ENCODE measurements around the gene CIDEB. TPM values are rescaled to one million over a fixed set of nuclear protein-coding genes. Genes with fewer than 3 reads are reported as not detected.

Gene CIDEB
- polyA plus RNA-seq, 3 donors: 36.4 to 126 (median 63.8) TPM

DNA sequence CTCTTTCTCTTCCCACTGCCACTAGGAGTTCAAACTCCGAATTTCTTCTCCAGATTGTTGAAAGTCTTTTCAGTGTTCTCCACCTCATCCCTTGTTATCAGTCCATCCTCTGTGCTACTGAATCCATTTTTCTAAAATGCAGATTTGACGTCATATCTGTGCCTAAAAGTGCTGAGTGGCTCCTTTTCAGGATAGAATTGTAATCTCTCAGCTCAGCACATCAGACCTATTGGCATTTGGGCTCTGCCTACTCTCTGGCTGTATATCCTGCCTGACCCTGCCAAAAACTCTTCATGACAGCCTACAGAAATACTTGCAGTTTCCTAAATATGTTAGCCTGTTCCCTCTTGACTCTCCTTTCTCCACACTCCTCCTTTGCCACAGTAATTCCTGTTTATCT, 35.3 kb downstream of the CIDEB start:
- H3K36me3 Mint-ChIP-seq: peaks cover 23 to 27% of the 10 kb centered on the region in 2 donors
- intact Hi-C loops (cut with micrococcal nuclease): no loop called here
- Histone ChIP-seq H3K4me2 (replicated peaks; ENCODE audit: extremely low read depth, low read length, poor library complexity, severe bottlenecking) (peak overlapping the region; percentile 85), H3K9ac (ENCODE audit: insufficient read depth, low read length, poor library complexity, severe bottlenecking) (no peak overlapping the region), H3K9me3 (replicated peaks in 1 of 2; ENCODE audit: control insufficient read depth in 1 of 2, insufficient read depth in 1 of 2, low read length in 2 of 2) (no peaks in the 10 kb centered on the region), H3K27ac (ENCODE audit: low read depth in 1 of 2, low read length in 2 of 2) (peak overlapping the region in 1 of 2 donors; percentile 98), H2AFZ (ENCODE audit: insufficient read depth, low read depth, low read length, poor library complexity, severe bottlenecking) (no peak overlapping the region), H4K20me1 (ENCODE audit: insufficient read depth, low read length) (no peaks in the 10 kb centered on the region), H3K36me3 (replicated peaks in 1 of 2; ENCODE audit: control insufficient read depth in 1 of 2, insufficient read depth in 2 of 2, low read length in 2 of 2) (peaks cover 26 to 28% of the 10 kb centered on the region in 2 donors), H3K4me3 (replicated peaks in 1 of 3; ENCODE audit: low read depth in 2 of 3, low read length in 3 of 3) (peak overlapping the region in 1 of 3 experiments; percentile 97), H3K27me3 (ENCODE audit: control insufficient read depth in 2 of 2, insufficient read depth in 2 of 2, low read length in 2 of 2) (no peaks in the 10 kb centered on the region), H3K79me2 (ENCODE audit: insufficient read depth, low read length) (peaks cover 56% of the 10 kb centered on the region), H3K4me1 (ENCODE audit: control insufficient read depth in 1 of 2, insufficient read depth in 2 of 2, low read length in 2 of 2) (peaks cover 66 to 69% of the 10 kb centered on the region in 2 donors)
- H3K9me3 Mint-ChIP-seq: peaks cover 0 to 4% (median 0%) of the 10 kb centered on the region in 7 donors
- no peaks in the 10 kb centered on the region for H3K27me3 Mint-ChIP-seq (ENCODE audit: low read depth in 3 of 3)
- DNase-seq: no peak
- H3K4me1 Mint-ChIP-seq: peaks cover 61% of the 10 kb centered on the region
- H3K27ac Mint-ChIP-seq: peak overlapping the region; percentile 25 to 96 (median 91)
- H3K4me3 Mint-ChIP-seq: peak overlapping the region; percentile 30 to 32
- TF ChIP-seq, protein P1, sequence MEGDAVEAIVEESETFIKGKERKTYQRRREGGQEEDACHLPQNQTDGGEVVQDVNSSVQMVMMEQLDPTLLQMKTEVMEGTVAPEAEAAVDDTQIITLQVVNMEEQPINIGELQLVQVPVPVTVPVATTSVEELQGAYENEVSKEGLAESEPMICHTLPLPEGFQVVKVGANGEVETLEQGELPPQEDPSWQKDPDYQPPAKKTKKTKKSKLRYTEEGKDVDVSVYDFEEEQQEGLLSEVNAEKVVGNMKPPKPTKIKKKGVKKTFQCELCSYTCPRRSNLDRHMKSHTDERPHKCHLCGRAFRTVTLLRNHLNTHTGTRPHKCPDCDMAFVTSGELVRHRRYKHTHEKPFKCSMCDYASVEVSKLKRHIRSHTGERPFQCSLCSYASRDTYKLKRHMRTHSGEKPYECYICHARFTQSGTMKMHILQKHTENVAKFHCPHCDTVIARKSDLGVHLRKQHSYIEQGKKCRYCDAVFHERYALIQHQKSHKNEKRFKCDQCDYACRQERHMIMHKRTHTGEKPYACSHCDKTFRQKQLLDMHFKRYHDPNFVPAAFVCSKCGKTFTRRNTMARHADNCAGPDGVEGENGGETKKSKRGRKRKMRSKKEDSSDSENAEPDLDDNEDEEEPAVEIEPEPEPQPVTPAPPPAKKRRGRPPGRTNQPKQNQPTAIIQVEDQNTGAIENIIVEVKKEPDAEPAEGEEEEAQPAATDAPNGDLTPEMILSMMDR (IDR thresholded peaks at IDR 0.05): no peak
- 94% methylated on average over 2 of the region's 2 CpGs for WGBS (ENCODE audit: insufficient coverage)

DNA sequence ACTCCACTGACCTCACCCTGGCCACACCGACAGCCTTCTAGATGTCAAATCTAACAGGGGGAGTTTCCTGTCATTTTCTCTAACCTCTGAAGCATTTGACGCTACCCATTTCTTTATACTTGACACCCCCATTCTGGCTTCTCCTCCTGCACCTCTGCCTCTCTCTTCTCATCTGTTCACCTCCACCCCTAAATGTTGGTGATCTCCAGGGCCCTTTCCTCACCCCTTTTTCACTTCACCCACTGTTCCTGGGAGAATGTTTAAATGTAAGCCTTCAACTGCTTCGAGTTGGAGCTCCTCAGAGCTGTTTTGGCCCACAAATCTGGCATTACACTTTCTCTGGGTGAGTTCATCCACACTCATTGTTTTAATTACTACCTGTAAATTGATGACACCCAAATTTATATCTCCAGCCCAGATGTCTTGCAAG, 35.9 kb downstream of the CIDEB start:
- 6% methylated on average over 2 of the region's 3 CpGs for WGBS (ENCODE audit: insufficient coverage)
- Histone ChIP-seq H2AFZ (ENCODE audit: insufficient read depth, low read depth, low read length, poor library complexity, severe bottlenecking) (peak overlapping the region; percentile 98), H3K27me3 (ENCODE audit: control insufficient read depth in 2 of 2, insufficient read depth in 2 of 2, low read length in 2 of 2) (no peaks in the 10 kb centered on the region), H3K4me2 (replicated peaks; ENCODE audit: extremely low read depth, low read length, poor library complexity, severe bottlenecking) (peak overlapping the region; percentile 85), H3K9ac (ENCODE audit: insufficient read depth, low read length, poor library complexity, severe bottlenecking) (peak overlapping the region; percentile 99), H3K4me1 (ENCODE audit: control insufficient read depth in 1 of 2, insufficient read depth in 2 of 2, low read length in 2 of 2) (peaks cover 60 to 63% of the 10 kb centered on the region in 2 donors), H4K20me1 (ENCODE audit: insufficient read depth, low read length) (no peaks in the 10 kb centered on the region), H3K36me3 (replicated peaks in 1 of 2; ENCODE audit: control insufficient read depth in 1 of 2, insufficient read depth in 2 of 2, low read length in 2 of 2) (peaks cover 32 to 34% of the 10 kb centered on the region in 2 donors), H3K27ac (ENCODE audit: low read depth in 1 of 2, low read length in 2 of 2) (peak overlapping the region; percentile 42 to 98), H3K9me3 (replicated peaks in 1 of 2; ENCODE audit: control insufficient read depth in 1 of 2, insufficient read depth in 1 of 2, low read length in 2 of 2) (no peaks in the 10 kb centered on the region), H3K79me2 (ENCODE audit: insufficient read depth, low read length) (peaks cover 52% of the 10 kb centered on the region), H3K4me3 (replicated peaks in 1 of 3; ENCODE audit: low read depth in 2 of 3, low read length in 3 of 3) (peak overlapping the region; percentile 71 to 97 (median 85))
- TF ChIP-seq, protein P1 (IDR thresholded peaks at IDR 0.05): no peak
- peak overlapping the region; percentile 89 to 94 for H3K4me3 Mint-ChIP-seq
- intact Hi-C loops (cut with micrococcal nuclease): loop anchor here in 1 of 2 donors (2.0 kb wide), 1 partner anchor 29 kb away; the partner anchor contains the start of gene TINF2
- peak overlapping the region; percentile 82 to 96 (median 95) for H3K27ac Mint-ChIP-seq
- H3K9me3 Mint-ChIP-seq: peaks cover 0 to 2% (median 0%) of the 10 kb centered on the region in 7 donors
- H3K4me1 Mint-ChIP-seq: peaks cover 60% of the 10 kb centered on the region
- DNase-seq: no peak
- H3K27me3 Mint-ChIP-seq (ENCODE audit: low read depth in 3 of 3): no peaks in the 10 kb centered on the region
- H3K36me3 Mint-ChIP-seq: peaks cover 29 to 34% of the 10 kb centered on the region in 2 donors
